ENCODE results near the gene TCF4. TPM values are rescaled to one million over a fixed set of nuclear protein-coding genes. Genes with fewer than 3 reads are reported as not detected.

TCF4 gene
- total and polyA plus RNA-seq, 4 donors: 14.3 to 356 (median 73.0) TPM

- Histone ChIP-seq H3K27ac (ENCODE audit: low read depth in 1 of 2, low read length in 1 of 2) (no peak overlapping the region), H3K4me1 (ENCODE audit: control insufficient read depth in 5 of 5, insufficient read depth in 5 of 5, low read length in 5 of 5) (no peaks in the 10 kb centered on the region), H3K4me3 (no peak overlapping the region), H3K9ac (ENCODE audit: insufficient read depth in 1 of 2, low read length in 2 of 2) (no peak overlapping the region), H3K27me3 (ENCODE audit: control insufficient read depth in 3 of 3, insufficient read depth in 3 of 3, low read length in 2 of 3) (no peaks in the 10 kb centered on the region), H3K36me3 (ENCODE audit: control insufficient read depth in 4 of 4, insufficient read depth in 4 of 4, low read length in 4 of 4) (no peaks in the 10 kb centered on the region), H3K9me3 (ENCODE audit: control insufficient read depth in 4 of 4, insufficient read depth in 3 of 4, low read length in 3 of 4) (no peaks in the 10 kb centered on the region)
- no peak for DNase-seq
- ATAC-seq (ENCODE audit: insufficient read depth, low FRiP score): no peak
- no peak for TF ChIP-seq CTCF (IDR thresholded peaks at IDR 0.05; ENCODE audit: control extremely low read depth, extremely low read depth)
Observed at GRCh38 chr18:55195863-55196262, 392.1 kb downstream of the TCF4 start.

- ATAC-seq (ENCODE audit: insufficient read depth, low FRiP score) (no peak), DNase-seq (no peak)
- H3K9ac ChIP-seq (ENCODE audit: insufficient read depth in 1 of 2, low read length in 2 of 2): no peak overlapping the region
- H3K9me3 ChIP-seq (ENCODE audit: control insufficient read depth in 4 of 4, insufficient read depth in 3 of 4, low read length in 3 of 4): no peaks in the 10 kb centered on the region
- H3K27ac ChIP-seq (ENCODE audit: low read depth in 1 of 2, low read length in 1 of 2): no peak overlapping the region
- H3K27me3 ChIP-seq (ENCODE audit: control insufficient read depth in 3 of 3, insufficient read depth in 3 of 3, low read length in 2 of 3): no peaks in the 10 kb centered on the region
- H3K36me3 ChIP-seq (ENCODE audit: control insufficient read depth in 4 of 4, insufficient read depth in 4 of 4, low read length in 4 of 4): no peaks in the 10 kb centered on the region
- H3K4me3 ChIP-seq: no peak overlapping the region
- WGBS, 2 donors: 80 to 81% methylated on average over 3 of the region's 3 CpGs
- no peaks in the 10 kb centered on the region for H3K4me1 ChIP-seq (ENCODE audit: control insufficient read depth in 5 of 5, insufficient read depth in 5 of 5, low read length in 5 of 5)
- no peak for TF ChIP-seq CTCF (IDR thresholded peaks at IDR 0.05; ENCODE audit: control extremely low read depth, extremely low read depth)
Observed at GRCh38 chr18:55189972-55190371, 398.0 kb downstream of the TCF4 start.

- Histone ChIP-seq H3K27me3 (ENCODE audit: control insufficient read depth in 3 of 3, insufficient read depth in 3 of 3, low read length in 2 of 3) (no peaks in the 10 kb centered on the region), H3K4me3 (no peak overlapping the region), H3K9ac (ENCODE audit: insufficient read depth in 1 of 2, low read length in 2 of 2) (no peak overlapping the region), H3K27ac (ENCODE audit: low read depth in 1 of 2, low read length in 1 of 2) (no peak overlapping the region), H3K36me3 (ENCODE audit: control insufficient read depth in 4 of 4, insufficient read depth in 4 of 4, low read length in 4 of 4) (no peaks in the 10 kb centered on the region), H3K4me1 (ENCODE audit: control insufficient read depth in 5 of 5, insufficient read depth in 5 of 5, low read length in 5 of 5) (no peaks in the 10 kb centered on the region), H3K9me3 (ENCODE audit: control insufficient read depth in 4 of 4, insufficient read depth in 3 of 4, low read length in 3 of 4) (no peaks in the 10 kb centered on the region)
- no peak for TF ChIP-seq CTCF (IDR thresholded peaks at IDR 0.05; ENCODE audit: control extremely low read depth, extremely low read depth)
- no peak for DNase-seq
- no peak for ATAC-seq (ENCODE audit: insufficient read depth, low FRiP score)
Observed at GRCh38 chr18:55186588-55186987, 401.4 kb downstream of the TCF4 start.

- Histone ChIP-seq H3K36me3 (ENCODE audit: control insufficient read depth in 4 of 4, insufficient read depth in 4 of 4, low read length in 4 of 4) (no peaks in the 10 kb centered on the region), H3K4me1 (ENCODE audit: control insufficient read depth in 5 of 5, insufficient read depth in 5 of 5, low read length in 5 of 5) (no peaks in the 10 kb centered on the region), H3K9me3 (ENCODE audit: control insufficient read depth in 4 of 4, insufficient read depth in 3 of 4, low read length in 3 of 4) (no peaks in the 10 kb centered on the region), H3K27ac (ENCODE audit: low read depth in 1 of 2, low read length in 1 of 2) (no peak overlapping the region), H3K27me3 (ENCODE audit: control insufficient read depth in 3 of 3, insufficient read depth in 3 of 3, low read length in 2 of 3) (no peaks in the 10 kb centered on the region), H3K4me3 (no peak overlapping the region), H3K9ac (ENCODE audit: insufficient read depth in 1 of 2, low read length in 2 of 2) (no peak overlapping the region)
- DNase-seq (no peak), ATAC-seq (ENCODE audit: insufficient read depth, low FRiP score) (no peak)
- TF ChIP-seq CTCF (IDR thresholded peaks at IDR 0.05; ENCODE audit: control extremely low read depth, extremely low read depth): no peak
- WGBS, 2 donors: 92 to 96% methylated on average over 1 of the region's 1 CpG
Observed at GRCh38 chr18:55185391-55185790, 402.6 kb downstream of the TCF4 start.

Data from lung (tissue), 12 donors.